ENCODE data around the gene CUL4A.

DNA sequence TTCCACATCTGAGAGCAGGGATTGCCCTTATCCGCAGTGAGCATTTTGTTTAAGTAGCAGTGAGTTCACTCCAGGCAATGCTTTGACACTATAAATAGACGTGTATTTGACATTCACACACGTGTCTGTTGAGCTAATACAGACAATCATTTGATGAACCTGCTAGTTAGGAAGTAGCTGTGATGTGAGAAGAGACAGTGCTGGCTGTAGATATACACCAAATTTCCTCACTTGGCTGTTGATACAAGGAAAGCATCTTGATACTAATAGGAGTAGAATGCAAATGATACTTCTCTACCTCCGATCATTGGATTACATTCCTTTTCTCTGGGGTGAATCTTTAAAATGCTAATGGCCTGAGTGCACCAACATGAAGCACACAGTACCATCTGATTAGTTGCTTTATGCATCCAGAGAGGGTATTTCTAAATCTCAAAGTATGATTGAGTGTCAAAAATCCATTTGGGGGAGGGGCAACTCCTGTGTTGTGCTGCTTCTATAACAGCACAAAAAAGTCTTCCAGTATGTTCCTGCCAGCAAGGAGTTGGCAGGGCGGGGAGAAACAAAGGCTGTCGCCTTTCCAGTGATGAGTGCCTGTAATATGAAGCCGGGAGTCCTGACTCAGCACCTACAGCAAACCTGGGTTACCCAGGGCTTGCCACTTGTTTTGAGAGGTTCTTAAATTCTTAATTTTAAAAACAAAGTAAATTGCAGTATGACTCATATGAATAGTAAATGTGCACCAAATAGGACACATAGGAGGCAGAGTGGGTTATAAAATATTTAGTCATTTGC lies 7.0 kb downstream of the CUL4A start:
- TF ChIP-seq EZH2 (IDR thresholded peaks at IDR 0.05; ENCODE audit: borderline replicate concordance) = no peak
- TF ChIP-seq, protein P1, sequence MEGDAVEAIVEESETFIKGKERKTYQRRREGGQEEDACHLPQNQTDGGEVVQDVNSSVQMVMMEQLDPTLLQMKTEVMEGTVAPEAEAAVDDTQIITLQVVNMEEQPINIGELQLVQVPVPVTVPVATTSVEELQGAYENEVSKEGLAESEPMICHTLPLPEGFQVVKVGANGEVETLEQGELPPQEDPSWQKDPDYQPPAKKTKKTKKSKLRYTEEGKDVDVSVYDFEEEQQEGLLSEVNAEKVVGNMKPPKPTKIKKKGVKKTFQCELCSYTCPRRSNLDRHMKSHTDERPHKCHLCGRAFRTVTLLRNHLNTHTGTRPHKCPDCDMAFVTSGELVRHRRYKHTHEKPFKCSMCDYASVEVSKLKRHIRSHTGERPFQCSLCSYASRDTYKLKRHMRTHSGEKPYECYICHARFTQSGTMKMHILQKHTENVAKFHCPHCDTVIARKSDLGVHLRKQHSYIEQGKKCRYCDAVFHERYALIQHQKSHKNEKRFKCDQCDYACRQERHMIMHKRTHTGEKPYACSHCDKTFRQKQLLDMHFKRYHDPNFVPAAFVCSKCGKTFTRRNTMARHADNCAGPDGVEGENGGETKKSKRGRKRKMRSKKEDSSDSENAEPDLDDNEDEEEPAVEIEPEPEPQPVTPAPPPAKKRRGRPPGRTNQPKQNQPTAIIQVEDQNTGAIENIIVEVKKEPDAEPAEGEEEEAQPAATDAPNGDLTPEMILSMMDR (IDR thresholded peaks at IDR 0.05; ENCODE audit: poor library complexity) = no peak
